Dedifferentiated amniotic fluid mesenchymal stem cell (primary cell): ENCODE data around the gene ZBTB20.

Source experiments
- DNase-seq: peaks from one replicate; pipeline ENCODE4 v3.0.0-alpha.2; 2016; ENCODE audit errors: extremely low spot score

ZBTB20 gene

DNA sequence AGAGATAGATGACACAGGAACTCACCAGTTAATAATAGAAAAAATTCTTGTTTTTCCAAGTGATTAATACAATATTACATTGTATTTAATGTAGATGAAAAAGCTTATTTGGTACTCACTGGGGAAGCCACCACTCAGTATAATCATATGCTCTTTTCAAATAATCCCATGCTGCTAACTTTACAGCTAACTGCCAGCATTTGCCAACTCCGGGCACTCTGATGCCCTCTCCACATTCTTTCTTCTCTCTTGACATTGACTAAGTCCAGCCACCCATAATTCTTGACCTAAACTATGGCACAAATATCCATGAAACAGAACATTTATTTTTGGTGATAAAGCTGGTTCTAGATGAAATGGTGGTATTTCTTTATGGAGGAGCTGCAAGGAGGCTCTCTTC is 384.9 kb downstream of the ZBTB20 start:
- no peak for DNase-seq

DNA sequence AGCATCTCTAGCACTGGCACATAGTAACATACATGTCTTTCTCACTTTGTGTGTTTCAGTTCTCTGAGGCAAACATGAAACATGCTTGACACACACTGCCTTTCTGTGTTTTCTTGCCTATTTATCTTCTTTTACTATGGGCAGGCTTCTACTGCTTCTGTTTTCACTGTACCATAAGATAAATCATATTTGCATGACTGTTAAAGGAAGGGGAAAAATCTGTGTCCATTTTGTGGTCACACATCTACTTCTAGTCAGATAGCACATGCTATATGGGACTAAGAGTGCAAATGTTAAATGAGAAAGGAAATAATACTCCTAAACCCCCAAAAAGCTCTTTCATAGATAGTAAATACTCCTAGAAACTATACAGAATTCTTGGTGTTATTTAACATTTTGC is 386.4 kb downstream of the ZBTB20 start:
- no peak for DNase-seq

DNA sequence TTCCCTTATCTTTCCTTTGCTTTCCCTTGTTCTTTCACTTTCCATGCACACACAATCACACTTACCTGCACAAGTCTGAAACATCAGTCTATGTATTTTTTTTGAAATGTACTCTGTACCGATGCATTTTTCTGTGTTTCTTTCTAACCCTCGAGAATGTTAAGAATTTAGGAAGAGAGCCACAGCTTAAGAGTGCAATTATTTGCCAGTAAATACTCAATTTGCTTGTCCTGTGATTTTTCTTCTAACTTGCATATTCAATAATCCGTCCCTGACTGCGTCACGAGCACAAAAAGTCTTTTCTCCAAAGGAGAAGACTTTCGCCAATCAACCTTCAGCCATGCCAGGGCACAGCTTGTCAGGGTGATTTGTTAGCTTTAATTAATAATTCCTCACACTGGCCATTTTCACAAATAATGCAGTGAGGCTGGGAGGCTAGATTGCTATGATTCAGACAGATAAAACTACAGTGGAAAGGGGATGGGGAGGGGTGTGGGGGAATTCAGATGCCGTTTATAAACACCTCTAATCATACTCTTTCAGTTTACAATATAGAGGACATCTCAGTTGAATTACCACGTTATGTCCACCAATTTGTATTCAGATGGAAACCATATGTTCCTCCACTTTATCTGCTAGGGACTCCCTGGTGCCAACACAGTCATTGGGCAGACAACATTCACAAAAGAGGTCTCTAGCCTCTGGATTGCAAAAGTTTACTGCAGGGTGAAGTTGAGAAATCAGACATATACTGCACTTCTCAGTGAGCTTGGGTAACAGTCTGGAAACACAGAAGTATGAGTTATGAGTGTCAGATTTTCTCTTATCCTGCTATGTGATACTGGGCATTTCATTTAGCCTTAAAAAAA is 388.0 kb downstream of the ZBTB20 start:
- peak; percentile 62 for DNase-seq

DNA sequence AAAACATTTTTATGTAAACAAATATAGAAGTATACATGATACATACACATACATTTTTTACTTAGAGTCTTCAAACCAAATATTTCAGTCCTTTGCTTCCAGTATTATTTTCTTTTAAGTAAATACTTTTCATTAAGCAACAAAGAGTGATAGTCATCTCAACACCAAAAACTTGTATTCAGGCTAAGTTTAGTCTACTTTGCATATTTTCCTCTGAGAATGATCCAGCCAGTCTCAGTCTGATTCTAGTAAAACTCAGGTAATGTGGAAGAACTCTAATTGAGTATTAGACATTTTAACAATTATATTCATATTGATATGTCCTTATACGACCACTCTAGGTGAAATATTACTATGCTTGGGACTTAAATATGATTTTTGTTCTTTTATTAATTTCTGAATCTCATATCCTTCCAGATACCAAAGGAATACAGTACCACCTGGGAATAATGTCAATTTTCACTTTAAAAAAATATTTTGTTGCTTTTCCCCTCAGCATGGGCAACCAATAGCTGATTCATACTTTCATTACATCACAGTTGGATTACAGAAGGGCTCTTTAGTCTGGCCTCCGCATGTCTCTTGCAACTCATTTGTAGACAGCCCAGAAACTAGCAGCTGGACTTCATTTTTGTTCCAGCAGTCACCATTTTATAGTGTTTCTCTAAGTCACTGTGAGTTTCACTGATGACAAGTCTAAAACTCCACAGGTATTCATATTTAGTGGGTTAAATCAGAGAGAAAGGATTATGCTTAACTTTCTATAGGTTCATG is 390.4 kb downstream of the ZBTB20 start:
- no peak for DNase-seq

DNA sequence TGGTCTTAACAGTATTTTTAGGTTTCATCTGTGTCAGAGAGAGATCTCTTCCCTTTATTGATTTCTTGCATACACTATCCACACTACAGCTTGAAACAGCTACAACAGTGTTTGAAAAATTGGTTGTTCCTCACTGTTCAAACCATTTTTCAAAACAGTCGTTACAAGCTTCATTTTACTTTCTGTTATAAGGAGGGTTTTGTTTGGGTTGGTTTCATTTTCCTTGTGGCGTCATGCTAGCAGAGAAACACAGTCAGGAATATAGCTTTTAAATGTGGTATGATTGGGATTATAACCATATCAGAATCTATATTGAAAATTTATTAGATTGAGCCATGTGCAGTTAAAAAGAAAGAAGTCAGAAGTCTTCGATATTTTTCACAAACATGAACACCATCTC is 400.6 kb downstream of the ZBTB20 start:
- no peak for DNase-seq

DNA sequence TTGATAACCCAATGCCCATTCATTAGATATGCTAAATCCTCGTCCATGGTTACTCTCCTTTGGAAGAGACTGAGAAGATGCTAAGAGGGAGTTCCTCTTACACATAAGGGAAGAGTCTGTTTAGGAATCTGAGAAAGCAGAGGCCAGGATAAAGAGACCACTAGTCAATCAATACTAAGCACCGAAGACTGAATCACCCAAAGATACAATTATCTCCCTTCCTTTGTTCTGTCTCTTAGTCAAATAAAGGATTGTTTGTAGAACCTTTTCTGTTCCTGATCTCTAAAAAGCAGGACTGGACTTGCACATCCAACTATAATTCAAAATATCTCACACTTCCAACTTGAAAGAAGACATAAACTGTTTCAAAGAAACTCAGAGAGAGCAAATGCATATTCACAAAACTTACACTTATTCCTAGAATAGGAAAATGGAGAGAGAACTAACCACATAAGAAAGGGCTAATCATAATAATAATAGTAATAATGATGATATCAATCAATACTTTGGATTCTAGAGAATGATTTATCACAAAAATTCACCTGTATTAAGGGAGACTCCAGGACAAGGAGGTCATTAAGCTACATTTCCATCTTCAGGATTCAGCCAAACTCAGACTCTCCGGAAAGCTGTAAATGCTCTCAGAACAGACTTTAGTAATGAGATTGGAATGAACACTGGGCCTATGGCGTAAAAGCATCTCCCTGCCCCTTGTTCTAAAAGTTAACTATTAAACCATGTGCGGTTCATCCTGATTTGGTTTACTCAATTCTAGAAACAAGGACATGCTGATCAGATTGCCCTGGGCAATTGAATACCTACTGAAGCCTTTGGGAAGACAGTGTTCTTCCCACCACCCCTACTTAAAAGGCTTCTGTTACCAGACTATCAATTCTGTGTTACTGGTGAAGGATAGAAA is 401.5 kb downstream of the ZBTB20 start:
- DNase-seq = peak; percentile 70

DNA sequence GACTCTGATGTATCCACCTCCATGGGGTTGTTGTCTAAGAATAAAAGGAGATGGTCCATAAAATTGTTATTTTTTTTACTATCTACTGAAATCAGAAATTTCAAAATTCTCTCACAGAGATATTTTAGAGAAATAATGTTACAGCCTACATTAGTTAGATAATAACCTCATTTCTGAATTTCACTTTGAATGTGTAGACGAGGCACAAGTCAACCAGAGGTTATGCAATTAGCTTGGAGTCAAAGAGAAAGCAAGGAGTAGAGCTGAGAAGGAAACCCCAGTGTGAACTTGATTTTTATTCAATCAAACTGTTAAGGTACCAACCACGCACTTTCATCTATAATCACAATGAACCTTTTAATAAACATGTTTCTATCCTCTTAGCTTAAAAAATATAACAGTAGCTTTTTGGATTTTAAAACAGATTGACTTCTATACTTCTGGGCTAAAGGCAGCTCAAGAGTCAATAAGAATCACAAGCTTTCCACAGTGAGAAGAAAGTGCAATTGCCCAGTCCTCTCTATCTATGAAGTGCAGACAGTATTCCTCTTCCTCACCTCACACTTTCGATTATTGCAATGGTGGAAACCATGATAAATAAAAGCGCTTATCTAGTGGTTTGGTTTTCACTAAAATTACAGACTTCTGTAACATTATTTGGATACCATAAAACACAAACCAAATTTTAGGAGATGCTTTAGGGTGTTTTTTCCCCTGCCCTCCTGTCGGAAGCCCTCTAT is 403.2 kb downstream of the ZBTB20 start:
- no peak for DNase-seq

DNA sequence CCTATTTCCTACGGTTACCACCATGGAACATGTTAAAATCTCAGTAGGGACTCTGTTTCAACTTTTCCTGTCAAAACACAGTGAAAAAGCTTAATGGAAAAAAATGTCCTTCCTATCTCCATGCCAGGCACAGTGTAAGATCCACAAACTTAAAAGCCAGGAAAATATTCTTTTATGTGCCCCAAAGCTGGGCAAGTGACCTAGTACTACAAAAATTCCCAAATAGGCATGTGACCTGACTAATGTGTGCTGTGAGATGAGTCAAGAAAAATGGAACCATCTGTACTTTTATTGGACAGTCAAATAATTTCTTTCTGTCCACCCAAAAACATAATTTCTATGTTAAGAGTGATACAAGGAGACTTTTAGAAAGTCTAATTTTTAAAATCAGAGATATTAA is 406.0 kb downstream of the ZBTB20 start:
- no peak for DNase-seq

DNA sequence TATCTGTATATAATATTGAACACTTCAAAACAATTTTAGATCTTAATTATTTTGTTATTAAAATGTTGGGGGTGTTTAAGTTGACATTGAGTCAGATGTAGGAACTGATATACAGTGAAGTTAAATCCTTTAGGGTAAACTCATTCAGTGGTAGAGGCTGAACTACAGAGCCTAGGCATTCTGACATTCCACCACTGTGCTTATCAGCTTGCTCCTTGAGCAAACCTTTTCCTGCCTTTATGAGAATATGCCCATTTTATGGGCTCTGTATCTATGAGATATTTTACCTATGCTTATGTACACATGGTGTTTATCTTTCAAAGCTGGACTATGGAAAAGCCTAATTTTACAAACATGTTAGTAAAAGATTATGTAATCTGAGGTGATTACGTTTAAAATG is 407.5 kb downstream of the ZBTB20 start:
- DNase-seq = no peak

DNA sequence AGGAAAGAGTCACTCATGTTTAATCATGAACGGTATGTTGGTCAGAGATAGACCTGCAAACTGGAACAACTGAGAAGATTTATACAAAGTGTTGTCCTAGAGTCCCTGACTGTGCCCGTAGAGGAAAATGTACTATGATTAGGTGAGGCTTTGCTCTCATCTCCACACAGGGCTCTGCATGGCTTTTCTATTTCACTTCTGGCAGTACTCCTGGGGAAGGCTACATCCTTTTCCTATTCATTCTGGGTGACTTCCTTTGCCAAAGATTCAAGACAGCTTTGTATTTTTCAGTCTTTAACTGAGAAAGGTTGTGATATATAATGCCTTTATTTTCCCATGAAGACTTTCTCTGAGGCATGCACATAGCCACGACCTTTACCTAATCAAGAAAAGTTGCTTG is 414.7 kb downstream of the ZBTB20 start:
- DNase-seq = no peak

DNA sequence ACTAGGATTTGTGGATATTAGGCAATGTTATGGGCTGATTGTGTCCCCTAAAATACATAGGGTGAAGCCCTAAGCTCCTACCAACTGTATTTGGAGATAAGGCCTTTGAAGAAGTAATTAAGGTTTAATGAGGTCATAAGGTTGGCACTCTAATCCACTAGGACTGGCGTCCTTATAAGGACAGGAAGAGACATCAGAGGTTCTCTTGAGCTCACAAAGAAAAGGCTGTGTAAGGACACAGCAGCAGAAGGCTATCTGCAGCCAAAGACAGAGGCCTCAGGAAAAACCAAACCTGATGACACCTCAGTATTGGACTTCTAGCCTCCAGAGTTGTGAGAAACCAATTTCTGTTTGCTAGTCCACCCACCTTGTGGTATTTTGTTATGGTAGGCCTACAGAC is 416.7 kb downstream of the ZBTB20 start:
- DNase-seq = no peak

DNA sequence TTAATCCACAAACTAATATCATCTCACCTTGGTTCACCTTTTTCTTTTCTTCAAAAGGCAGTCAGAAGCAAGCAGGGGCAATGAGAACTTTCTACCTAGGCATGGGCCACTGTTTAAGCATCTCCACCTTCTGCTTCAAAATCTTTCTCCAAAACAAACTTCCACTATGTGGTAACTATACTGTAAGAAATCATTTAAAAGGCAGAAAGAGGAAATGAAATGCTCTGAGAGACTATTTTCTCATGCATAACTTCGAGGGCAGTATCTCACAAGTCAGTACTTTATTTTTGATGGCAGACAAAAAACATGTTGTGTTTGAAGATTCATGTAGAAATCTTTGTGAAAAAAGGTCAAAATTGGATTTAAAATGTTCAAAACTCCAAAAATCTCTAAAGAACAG is 419.7 kb downstream of the ZBTB20 start:
- no peak for DNase-seq

DNA sequence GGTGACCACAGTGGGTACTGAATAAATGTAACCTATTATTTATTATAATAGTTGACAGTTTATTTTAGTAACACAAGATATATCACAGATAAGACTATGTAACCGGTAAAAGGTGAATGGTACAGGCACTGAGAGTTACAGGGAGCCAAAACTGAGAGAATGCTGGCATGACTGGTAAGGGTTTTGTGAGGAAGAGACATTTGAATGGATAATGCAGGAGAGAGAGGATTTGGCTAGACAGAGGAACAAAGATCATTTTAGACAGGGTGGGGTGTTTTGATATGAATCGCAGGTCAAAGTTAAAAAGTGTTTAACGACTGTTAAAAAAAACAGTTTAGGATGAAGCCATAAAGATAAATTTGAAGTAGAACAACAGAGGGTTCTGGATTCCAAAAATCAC is 421.1 kb downstream of the ZBTB20 start:
- no peak for DNase-seq

DNA sequence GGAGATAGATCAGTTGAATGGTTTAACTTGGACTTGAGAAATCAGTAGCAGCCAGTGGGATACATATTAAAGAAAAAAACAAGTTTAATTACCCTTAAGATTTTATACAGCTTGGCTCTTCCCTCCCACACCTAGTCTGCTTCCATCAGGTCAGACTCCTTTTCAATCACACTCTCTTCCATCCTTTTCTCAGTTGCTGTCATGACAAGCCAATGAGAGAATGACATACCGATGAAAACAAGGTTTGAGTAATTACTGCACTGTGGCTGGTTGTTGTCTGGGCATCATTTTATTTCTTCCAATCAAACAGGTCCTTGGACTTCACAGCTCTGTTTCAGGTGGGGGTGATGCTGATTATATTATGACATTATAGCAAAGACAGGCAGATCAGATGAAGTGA is 424.6 kb downstream of the ZBTB20 start:
- DNase-seq = no peak

DNA sequence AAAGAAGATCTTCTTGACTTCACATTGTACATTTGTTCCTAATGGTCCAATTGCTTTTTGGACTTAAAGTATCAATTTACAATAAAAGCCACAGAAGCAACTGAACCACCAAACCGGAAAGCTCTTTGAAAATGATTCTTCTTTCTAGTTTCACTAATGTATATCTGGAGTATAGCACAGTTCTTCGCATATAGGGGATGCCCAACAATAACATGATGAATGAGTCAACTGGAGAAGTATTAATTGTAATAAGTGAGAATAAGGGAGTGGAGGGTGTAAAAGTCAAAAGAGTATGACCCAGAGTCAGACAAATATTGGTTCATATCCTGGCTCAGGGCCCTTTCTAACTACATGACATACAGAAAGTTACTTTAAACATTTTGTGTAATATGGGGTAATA is 425.2 kb downstream of the ZBTB20 start:
- DNase-seq = no peak

DNA sequence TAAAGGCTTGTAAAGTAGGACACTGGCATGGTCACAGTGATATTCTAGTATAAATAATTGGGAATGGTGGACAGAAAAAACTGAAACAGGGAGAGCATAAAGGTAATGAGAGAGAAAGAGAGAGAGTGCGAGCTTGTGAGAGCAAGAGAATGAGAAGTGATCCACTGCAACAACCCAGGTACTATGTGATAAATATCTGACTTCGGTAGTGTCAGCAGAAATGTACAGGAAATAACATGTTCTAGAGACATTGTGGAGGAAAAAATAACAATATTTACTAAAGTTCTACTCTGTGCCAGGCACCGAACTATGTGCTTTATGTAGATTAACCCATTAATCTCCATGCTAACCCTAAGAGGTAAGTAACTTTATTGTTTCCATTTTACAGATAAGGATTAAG is 425.9 kb downstream of the ZBTB20 start:
- DNase-seq = no peak

DNA sequence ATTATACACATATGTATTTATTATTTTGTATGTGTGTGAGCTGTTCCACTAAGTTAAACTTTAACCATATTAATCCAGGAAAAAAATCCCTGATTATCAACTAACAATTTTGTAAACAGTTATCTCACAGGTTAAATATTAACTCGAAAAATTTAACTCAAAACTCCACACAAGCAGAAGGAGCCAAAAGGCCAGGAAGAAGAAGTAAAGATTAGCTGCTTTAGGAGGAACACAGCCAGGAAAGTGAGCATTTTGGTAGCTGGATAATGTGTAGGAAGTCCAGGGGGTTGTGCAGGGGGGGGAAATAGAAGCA is 428.2 kb downstream of the ZBTB20 start:
- no peak for DNase-seq

DNA sequence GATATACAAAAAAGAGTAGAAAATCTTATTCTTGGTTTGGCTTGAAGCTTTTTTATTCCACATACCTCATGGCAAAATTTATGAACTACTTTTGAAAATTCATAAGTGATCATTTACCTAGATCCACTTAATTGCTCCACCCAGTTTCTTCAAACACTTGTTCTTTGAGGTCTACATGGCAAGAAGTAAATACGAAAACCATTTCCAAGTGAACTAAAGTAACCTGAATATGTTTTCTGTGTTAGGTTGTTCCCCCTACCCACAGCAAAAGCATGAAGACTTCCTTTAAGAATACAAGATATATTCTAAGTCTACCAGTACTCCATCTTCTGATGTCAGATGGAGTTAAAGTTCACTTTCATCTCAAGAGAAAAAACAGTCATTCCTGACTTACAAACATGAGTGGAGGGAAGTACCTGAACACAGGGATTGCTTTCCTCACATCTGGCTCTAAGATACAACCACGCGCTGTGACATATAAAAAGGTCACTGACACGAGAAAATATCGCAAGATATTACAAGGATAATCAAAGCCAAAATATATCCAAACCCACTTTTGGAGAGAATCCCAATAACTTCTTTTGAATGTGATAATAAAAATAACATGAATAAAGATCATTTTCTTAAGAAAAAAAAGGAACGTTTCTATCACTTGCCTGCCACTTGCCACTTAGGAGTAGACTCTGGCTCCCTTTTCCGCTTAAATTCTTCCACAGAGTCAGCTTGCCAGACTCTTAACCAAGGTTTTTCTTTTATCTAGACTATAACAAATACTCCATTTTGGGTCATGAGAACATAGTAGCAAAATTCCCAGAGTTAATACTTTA is 428.8 kb downstream of the ZBTB20 start:
- DNase-seq = no peak

DNA sequence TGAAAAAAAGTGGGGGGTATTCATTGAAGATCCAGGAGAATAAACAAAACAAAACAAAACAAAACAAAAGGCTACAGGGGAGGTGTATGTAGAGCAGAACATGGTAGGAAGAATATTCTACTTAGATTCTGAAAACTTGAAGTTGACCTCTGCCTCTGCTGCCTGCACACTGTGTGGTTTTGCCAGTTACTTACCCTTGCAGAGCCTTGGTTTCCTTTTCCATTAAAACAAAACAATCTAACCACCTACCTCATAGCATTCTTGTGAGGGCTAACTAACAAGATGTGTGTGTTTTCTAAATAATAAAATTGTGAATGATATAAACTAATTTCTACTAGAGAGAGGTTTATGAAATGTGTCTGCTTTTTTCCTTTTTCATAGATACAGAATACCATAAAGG is 430.2 kb downstream of the ZBTB20 start:
- DNase-seq = no peak

DNA sequence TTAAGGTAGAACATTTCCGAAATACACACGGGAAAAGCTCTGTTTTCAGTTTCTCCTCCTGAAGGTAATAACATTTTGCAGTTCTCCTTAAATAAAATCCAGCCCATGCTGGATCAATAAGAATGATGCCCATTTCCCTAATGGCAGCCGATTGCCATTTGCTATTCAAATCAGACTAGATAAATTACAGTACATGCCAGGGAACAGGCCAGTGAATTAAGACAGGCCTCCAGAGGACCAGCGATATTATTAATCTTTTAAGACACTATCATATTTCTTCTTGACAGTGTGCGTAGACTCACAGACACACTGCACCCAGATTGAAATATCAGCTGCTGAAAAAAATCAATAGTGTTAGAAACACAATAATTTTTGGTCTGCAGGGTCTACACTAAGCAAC is 431.0 kb downstream of the ZBTB20 start:
- DNase-seq = no peak

DNA sequence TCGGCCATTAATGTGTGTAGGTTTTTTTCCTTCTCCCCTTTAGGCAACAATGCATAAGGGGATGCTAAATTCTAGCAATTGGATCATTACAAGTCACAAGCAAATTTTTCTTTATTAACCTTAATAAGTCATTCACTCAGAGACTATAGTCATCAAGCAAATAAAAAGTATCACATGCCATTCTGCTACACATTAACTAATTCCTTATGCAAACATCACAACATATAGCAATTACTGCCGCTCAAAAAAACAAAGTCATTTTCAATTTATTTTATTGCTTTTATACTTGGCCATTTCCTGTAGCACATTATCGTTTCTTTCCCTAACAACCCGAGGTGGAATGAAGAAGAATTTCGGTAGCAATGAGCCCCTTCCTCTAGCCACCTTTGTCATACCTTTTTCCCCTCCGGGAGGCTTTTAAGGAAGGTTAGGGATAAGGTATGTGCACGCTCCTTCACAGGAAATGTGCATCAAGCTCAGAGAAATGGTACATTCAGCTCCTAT is 432.1 kb downstream of the ZBTB20 start:
- DNase-seq = no peak
